Activated naive CD8-positive, alpha-beta T cell treated with anti-CD3 and anti-CD28 coated beads, Interleukin-2, amount 50 U/mL, for 16 hours (primary cell): ENCODE results near the gene SPTA1.

Experiments
- DNase-seq: peaks from one replicate; pipeline ENCODE4 v3.0.0-alpha.2; 2020; ENCODE audit warnings: low read depth, low spot score

The SPTA1 gene

GRCh38 chr1:158685085-158685484, 1.4 kb downstream of the SPTA1 start:
- no peak for DNase-seq

DNA sequence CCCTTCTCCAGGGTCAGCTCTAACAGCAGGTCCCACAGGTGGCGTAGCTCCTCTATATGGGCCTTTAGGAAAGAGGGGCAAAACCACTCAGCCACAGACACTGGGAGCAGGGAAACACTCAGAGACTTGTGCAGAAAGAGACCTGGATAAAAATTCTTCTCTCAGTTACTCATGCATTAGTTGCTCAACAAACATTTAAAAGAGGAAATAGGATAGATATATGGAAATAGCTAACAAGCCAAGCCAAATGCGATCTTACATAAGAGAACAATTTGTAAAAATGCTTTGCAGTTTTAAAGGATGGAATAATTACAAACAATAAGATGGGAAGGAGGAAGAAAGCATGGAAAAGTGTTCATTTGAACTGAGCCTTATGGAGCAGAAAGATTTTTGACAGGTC, 4.9 kb downstream of the SPTA1 start:
- DNase-seq, result no peak

DNA sequence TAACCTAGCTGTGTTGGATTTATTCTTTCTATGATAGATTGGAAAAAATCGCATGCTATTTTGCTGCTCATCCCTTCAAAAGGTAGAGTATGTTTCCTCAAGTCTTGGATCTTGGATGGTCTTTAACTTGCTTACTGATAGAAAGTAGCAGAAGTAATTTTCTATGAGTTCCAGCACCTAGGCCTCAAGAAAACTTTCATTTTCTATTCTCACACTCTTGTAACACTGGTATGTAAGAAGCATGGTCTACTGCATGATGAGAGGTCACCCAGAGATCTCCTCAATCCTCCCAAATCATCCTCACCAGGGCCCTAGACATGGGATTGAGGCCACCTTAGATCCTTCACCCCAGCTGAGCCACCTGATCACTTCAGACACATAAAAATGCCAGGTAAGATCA, 7.2 kb downstream of the SPTA1 start:
- no peak for DNase-seq

DNA sequence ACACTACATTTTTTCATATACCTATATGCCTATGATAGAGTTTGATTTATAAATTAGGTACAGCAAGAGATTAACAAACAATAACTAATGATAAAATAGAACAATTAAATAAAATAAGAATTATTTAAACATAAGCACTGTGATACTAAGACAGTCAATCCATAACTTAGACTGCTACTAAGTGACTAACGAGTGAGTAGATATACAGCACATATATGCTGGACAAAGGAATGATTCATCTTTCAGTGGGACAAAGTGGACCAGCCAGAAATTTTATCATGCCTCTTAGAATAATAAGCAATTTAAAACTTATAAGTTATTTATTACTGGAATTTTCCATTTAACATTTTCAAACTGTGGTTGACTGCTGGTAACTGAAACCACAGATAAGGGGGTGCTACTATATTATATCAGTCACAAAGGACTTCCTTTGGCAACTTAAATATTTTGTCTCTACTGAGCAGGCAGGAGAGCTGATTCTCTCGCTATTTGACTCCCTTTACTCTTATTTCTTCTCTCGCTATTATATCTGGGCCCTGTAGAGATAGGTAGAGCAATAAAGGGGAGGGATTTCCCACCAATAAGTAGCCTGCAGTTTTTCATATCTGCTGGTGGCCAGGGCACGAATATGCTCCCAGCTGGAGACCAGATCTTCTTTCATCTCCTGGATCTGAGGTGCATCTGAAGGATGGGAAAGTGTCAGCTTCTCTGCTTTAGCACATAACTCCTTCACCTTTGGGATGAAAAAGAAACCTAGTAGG, 10.8 kb downstream of the SPTA1 start:
- no peak for DNase-seq

GRCh38 chr1:158674302-158674701, 12.2 kb downstream of the SPTA1 start:
- no peak for DNase-seq

DNA sequence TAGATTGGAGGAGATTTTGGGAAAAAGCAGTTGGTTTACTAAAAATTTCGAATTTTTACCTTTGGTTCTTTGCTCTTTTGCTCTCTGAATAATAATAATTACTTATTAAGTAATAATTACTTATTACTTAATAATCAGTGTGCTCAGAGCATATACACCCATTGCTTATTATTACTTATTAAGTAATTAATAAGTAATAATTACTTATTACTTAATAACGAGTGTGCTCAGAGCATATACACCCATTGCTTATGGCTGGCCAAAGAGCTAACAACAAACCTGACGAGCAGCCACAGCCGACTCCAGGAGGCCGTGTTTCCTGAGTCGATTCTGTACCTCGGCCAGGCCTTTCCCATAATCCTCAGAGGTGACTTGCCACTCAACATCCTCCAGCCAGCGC, 20.5 kb downstream of the SPTA1 start:
- no peak for DNase-seq

DNA sequence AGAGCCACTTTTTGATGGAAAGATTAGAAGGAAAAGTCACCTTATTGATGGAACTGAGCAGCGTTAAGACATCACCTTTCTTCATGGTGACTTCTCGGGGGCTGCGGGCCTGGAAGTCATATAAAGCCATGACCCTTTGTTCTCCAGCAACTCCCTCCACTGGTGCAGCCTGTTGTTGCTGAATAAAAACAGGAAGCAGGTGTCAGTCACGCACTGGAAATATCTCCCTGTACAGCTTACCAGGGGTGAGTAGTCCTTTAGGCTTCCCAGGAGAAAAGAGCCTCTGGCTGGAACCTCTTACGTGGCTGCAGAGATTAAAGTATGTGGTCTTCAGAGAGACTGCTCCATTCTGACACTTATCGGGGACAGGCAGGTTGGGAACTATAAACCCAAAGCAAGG, 31.9 kb downstream of the SPTA1 start:
- no peak for DNase-seq

DNA sequence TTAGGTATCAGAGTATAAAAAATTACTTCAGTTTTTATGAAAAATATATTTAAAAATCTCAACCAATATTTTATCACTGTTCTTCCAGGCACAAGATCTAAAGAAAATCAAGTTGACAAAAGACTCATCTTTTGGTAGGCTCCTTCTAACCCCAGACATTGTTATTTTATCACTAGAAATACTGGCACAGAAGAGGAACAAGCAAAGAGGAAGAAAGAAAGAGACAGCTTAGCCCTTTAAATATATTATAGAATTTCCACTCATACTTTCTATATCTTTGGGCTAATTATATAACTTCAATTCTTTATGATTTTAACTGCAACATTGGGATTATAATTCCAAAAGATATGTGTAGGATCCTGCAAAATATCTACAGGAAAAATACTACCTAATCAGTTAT, 32.4 kb downstream of the SPTA1 start:
- DNase-seq, result no peak

- no peak for DNase-seq
These were observed 33.7 kb downstream of the SPTA1 start for GRCh38 chr1:158652721-158653334.

GRCh38 chr1:158649052-158649451, 37.5 kb downstream of the SPTA1 start:
- no peak for DNase-seq

GRCh38 chr1:158646465-158646864, 40.0 kb downstream of the SPTA1 start:
- DNase-seq, result no peak

DNA sequence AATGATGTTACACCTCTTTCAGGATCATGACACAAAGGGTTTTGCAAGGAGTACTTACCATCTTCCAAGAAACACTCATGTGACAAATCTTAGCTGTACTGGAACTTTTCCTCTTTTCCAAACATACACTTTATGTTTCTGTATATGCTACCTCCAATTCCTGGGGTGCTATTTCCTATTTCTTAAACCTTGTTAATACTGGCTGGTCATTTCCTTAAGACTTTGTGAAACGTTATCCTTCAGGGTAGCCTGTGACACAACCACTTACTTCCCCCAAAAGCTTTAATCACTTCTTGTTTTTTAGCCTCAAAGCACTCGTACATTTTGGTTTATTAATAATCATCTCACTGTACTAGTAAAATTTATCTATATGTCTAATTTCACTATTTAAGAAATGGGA, 42.1 kb downstream of the SPTA1 start:
- DNase-seq, result no peak

DNA sequence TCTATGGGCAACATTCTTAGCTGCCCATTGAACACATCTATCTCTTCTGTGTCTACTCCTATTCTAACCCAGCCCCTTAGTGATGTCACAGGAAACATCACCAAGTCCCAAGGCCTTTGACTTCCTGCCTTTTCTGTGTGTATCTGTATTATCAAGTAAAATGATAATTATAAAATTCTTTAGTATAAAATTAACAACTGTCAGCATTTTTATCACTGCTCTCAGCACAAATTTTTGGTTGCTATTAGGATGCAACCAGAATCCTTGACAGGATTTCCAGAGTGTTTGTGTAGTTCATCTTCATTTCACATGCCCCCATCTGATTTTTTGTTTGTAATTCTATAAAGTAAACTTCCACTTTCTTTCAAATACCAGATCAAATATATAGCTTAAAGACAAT, 47.6 kb downstream of the SPTA1 start:
- no peak for DNase-seq

DNA sequence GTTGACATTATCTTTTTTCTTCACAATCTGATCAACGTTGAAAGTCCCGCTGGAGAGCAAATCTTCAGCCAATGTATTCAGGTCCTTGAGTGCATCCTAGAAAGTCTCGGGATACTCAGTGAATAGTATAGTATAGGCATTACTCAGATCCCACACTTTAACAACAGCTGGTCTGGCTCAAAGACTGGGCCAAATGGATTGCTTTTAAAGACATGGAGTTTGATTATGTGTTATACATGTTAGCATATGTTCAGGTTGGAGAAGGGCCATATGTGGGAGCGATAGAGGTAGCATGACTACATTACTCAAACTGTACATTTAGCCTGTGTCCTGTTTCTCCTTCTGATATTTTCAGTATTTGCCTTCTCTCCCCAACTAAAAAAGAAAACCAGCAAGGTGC, 48.4 kb downstream of the SPTA1 start:
- DNase-seq, result no peak

DNA sequence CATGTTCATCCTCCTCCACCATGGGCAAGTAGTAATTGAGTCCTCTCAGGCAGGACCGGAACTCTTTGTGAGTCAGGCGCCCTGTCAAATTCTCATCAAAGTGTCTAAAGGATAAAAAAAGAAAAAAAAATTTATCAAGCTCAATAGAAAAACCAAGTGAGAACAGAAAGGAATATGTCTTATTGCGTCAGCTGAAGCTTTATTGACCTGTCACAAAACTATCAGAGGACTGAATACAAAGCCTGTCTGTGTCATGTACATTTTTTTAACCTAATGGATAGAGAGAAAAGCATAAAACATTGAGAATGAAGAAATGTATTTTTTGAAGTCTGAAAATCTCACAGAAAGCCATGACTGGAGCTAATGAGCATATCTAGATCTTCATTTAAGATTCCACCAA, 72.8 kb downstream of the SPTA1 start:
- no peak for DNase-seq

GRCh38 chr1:158611916-158612315, 74.6 kb downstream of the SPTA1 start:
- DNase-seq, result no peak

GRCh38 chr1:158607296-158607695, 79.2 kb downstream of the SPTA1 start:
- DNase-seq, result no peak

- no peak for DNase-seq
These were observed 81.5 kb downstream of the SPTA1 start, which contains the start of gene OR10Z1 for GRCh38 chr1:158604968-158605367. TSS of gene OR10Z1 (plus strand) at chr1:158605268. CDS start at chr1:158606439, 1,171 bp downstream.

DNA sequence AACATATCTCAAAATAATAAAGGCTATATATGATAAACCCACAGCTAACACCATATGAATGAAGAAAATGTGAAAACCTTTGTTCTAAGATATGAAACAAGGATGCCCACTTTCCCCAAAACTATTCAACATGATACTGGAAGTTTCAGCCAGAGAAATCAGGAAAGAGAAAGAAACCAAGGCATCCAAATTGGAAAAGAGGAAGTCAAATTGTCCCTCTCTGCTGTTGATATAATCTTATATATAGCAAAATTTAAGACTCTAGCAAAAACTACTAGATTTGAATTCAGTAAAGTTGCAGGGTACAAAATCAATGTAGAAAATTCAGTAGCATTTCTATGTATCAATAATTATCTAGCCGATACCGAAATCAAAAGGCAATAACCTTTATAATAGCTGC, 85.8 kb downstream of the SPTA1 start:
- DNase-seq, result no peak

DNA sequence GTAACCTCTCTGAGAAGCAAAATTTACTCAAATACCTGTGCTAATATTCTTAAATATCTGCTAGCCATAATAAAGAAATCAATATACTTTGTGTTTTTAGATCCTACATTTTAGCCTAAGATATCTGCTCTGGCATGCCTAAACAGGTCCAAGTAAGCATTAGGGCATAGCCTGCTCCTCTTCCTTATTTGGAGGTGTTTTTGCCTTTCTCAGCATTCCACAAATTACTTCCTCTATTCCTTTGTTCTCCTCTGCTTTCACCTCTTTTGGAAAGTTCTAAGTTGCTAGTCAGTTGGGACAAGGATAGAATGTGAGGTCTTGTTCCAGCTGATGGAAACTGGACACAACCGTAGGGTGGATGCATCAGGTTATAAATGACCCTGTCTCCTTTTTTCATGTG, 99.6 kb downstream of the SPTA1 start:
- no peak for DNase-seq

DNA sequence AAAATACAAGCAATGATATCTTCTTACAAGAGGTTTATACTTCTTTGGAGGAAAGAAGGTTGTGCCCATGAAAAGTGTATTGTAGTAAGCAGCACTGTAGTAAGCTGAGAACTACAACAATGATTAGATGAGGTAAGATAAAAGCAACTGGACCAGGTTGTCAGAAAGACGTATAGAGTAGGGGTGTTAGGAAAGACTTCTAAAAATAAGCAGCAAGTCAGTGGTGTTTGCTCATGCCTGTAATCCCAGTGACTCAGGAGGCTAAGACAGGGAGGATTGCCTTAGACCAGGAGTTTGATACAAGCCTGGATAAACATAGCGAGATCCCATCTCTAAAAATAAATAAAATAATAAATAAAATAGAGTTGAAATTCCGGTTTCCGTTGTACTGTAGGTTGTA, 102.6 kb downstream of the SPTA1 start:
- no peak for DNase-seq

DNA sequence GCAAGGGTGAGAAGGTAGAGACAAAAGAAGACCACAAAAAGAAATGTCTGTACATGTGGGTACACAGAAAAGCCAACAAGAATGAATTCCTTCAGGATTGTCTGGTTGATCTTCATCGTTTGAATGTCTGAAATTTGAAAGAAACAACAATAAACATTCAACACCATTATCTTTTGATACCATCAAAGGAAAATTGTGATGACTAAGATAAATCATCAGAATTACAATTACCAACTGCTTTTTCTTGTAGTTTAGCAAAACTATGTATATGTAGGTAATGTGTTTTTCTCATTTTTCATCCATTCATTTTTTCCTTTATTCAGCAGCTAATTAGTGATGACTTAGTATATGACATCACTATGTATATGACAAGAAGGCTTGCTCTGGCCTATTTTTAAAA, 106.8 kb downstream of the SPTA1 start, which contains the start of gene OR10X1:
OR10X1 (minus strand) TSS at position 167 of the 400 bp plus-strand sequence; CDS start at position 167, 0 bp downstream.
- no peak for DNase-seq

GRCh38 chr1:158577561-158577960, 109.0 kb downstream of the SPTA1 start:
- DNase-seq, result no peak
